ENCODE data around the gene RBM42. TPM values are rescaled to one million over a fixed set of nuclear protein-coding genes. Genes with fewer than 3 reads are reported as not detected.

Gene RBM42
- total and polyA plus RNA-seq, 2 of the 13 experiments (the other 11 are each of a cell fraction or from before 2014, with no cell fraction given): 27.2 to 55.3 TPM

DNA sequence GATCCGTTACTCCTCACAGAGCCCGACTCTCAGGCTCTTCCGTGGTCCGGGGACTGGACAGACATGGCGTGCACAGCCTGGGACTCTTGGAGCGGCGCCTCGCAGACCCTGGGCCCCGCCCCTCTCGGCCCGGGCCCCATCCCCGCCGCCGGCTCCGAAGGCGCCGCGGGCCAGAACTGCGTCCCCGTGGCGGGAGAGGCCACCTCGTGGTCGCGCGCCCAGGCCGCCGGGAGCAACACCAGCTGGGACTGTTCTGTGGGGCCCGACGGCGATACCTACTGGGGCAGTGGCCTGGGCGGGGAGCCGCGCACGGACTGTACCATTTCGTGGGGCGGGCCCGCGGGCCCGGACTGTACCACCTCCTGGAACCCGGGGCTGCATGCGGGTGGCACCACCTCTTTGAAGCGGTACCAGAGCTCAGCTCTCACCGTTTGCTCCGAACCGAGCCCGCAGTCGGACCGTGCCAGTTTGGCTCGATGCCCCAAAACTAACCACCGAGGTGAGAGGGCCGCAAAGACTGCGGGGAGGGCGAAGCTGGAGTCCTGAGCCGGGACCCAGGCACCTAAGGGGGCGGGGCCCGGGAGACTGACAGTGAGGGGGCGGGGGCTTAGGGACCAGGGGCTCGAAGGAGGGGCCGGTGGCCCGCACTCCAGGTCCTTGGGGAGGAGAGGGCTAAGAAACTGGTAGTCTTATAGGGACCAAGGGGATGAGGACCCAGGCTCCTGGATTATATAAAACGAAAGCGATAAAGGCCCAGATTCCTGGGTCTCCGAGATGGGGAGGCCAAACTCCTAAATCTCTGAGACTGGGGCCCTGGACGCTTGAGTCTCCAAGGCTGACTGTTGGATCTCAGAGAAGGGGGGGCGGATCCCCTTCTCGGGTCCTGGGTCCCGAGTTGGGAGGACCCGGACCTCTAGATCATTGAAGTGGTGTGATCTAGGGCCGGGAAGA, 14.7 kb downstream of the RBM42 start (continued):
- TF ChIP-seq ZBTB40 (IDR thresholded peaks at IDR 0.05): no peak
- peak; percentile 67 for TF ChIP-seq ZBTB40 (CRISPR knock-in tag; IDR thresholded peaks at IDR 0.05)
- peak; percentile 44; the same call in 1 of the 2 replicates for TF ChIP-seq YEATS2 (CRISPR knock-in tag; IDR thresholded peaks at IDR 0.05; ENCODE audit: borderline replicate concordance)
- TF ChIP-seq DNMT1 (CRISPR knock-in tag; IDR thresholded peaks at IDR 0.05): peak; percentile 77; the same call in 1 of the 2 replicates
- peak; percentile 38; the same call in 1 of the 2 replicates for TF ChIP-seq FOXC1 (CRISPR knock-in tag; IDR thresholded peaks at IDR 0.05; ENCODE audit: borderline replicate concordance)
- no peak for TF ChIP-seq ZBTB20 (CRISPR knock-in tag; IDR thresholded peaks at IDR 0.05; ENCODE audit: borderline replicate concordance, low read depth)
- no peak for TF ChIP-seq ZNF878 (CRISPR knock-in tag; IDR thresholded peaks at IDR 0.05)
- peak; percentile 49 for TF ChIP-seq ISL2 (CRISPR knock-in tag; IDR thresholded peaks at IDR 0.05)
- TF ChIP-seq HES4 (CRISPR knock-in tag; IDR thresholded peaks at IDR 0.05; ENCODE audit: borderline replicate concordance): peak; percentile 56; the same call in 1 of the 2 replicates
- TF ChIP-seq SYNCRIP (IDR thresholded peaks at IDR 0.05; ENCODE audit: insufficient read depth, low read depth, low read length): no peak
- no peak for TF ChIP-seq HMGA1 (CRISPR knock-in tag; conservative IDR thresholded peaks at IDR 0.05)
- peak; percentile 89 for TF ChIP-seq MEIS1 (CRISPR knock-in tag; IDR thresholded peaks at IDR 0.05; ENCODE audit: borderline replicate concordance)
- TF ChIP-seq CEBPZ (IDR thresholded peaks at IDR 0.05; ENCODE audit: low read length): no peak
- TF ChIP-seq RFX3 (CRISPR knock-in tag; IDR thresholded peaks at IDR 0.05): no peak
- TF ChIP-seq ZKSCAN5 (CRISPR knock-in tag; IDR thresholded peaks at IDR 0.05): no peak
- TF ChIP-seq ZBTB38 (CRISPR knock-in tag; IDR thresholded peaks at IDR 0.05): 0 out of 2 replicates have a peak, but pooled peaks have one; percentile 50
